BJ (cell line): Measurements from ENCODE around the gene SMYD1. TPM values are rescaled to one million over a fixed set of nuclear protein-coding genes. Genes with fewer than 3 reads are reported as not detected.

ENCODE experiments used
- CTCF ChIA-PET: fragments of 350-600 bp; formaldehyde crosslinking; extraction: SDS; loops from one replicate; lab custom pipeline; 2021; ENCODE audit warnings: antibody characterized with exemption, inconsistent platforms; lab: Yijun Ruan, JAX
- POLR2A ChIA-PET: fragments of 300-600 bp; sonication (Branson Sonifier 250); formaldehyde crosslinking; extraction: SDS; loops from one replicate; lab custom pipeline; 2021; ENCODE audit warnings: antibody characterized with exemption; lab: Charles Lee
- DNase-seq: peaks from one replicate; pipeline ENCODE4 v3.0.0-alpha.2; 2011; ENCODE audit warnings: low read depth
- H3K27me3 ChIP-seq: 2 replicates; pipeline ENCODE4 v1.6.0; 2011; ENCODE audit warnings: low read length; ENCODE audit not compliant: control insufficient read depth, insufficient read depth
- H3K36me3 ChIP-seq: 2 replicates; pipeline ENCODE4 v1.5.1; 2011; ENCODE audit warnings: low read length; ENCODE audit not compliant: control insufficient read depth, insufficient read depth
- H3K4me3 ChIP-seq: 2 replicates; pipeline ENCODE4 v1.5.1; 2011; ENCODE audit warnings: low read depth, mild to moderate bottlenecking, control low read depth, low read length
- polyA plus RNA-seq: library from polyadenylated mRNA; depleted of rRNA; stranded (reverse); fragments of >200 nt; gene quantifications from 2 replicates; pipeline ENCODE4 v1.2.3, GENCODE V29; 2011
- TF ChIP-seq, protein P1 (sequence below): IDR thresholded peaks from 2 replicates; pipeline ENCODE4 v1.5.1; 2011; ENCODE audit warnings: low read depth, mild to moderate bottlenecking, control low read depth, inconsistent platforms, low read length, moderate library complexity; ENCODE audit not compliant: insufficient read depth

SMYD1 gene
- polyA plus RNA-seq, 1 experiment = not detected

DNA sequence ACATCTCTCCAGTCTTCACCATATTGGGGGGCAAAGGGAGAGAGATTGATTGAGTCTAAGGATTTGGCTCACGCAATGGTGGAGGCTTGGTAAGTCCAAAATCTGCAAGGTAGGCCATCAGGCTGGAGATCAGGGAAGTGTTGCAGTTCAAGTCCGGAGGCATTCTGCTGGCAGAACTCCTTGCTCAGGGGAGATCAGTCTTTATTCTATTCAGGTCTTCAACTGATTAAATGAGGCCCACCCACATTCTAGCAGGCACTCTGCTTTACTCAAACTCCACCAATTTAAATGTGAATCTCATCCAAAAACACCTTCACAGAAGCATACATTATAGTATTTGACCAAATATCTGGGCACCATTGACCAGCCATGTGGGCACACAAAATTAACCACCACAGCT is 21.4 kb downstream of the SMYD1 start:
- H3K4me3 ChIP-seq = no peak overlapping the region
- no peak for DNase-seq
- POLR2A ChIA-PET = no interaction called here
- TF ChIP-seq, protein P1, sequence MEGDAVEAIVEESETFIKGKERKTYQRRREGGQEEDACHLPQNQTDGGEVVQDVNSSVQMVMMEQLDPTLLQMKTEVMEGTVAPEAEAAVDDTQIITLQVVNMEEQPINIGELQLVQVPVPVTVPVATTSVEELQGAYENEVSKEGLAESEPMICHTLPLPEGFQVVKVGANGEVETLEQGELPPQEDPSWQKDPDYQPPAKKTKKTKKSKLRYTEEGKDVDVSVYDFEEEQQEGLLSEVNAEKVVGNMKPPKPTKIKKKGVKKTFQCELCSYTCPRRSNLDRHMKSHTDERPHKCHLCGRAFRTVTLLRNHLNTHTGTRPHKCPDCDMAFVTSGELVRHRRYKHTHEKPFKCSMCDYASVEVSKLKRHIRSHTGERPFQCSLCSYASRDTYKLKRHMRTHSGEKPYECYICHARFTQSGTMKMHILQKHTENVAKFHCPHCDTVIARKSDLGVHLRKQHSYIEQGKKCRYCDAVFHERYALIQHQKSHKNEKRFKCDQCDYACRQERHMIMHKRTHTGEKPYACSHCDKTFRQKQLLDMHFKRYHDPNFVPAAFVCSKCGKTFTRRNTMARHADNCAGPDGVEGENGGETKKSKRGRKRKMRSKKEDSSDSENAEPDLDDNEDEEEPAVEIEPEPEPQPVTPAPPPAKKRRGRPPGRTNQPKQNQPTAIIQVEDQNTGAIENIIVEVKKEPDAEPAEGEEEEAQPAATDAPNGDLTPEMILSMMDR = no peak
- peaks cover 2% of the 10 kb centered on the region; the same call in 1 of the 2 replicates for H3K27me3 ChIP-seq
- H3K36me3 ChIP-seq = no peaks in the 10 kb centered on the region
- CTCF ChIA-PET = no interaction called here

DNA sequence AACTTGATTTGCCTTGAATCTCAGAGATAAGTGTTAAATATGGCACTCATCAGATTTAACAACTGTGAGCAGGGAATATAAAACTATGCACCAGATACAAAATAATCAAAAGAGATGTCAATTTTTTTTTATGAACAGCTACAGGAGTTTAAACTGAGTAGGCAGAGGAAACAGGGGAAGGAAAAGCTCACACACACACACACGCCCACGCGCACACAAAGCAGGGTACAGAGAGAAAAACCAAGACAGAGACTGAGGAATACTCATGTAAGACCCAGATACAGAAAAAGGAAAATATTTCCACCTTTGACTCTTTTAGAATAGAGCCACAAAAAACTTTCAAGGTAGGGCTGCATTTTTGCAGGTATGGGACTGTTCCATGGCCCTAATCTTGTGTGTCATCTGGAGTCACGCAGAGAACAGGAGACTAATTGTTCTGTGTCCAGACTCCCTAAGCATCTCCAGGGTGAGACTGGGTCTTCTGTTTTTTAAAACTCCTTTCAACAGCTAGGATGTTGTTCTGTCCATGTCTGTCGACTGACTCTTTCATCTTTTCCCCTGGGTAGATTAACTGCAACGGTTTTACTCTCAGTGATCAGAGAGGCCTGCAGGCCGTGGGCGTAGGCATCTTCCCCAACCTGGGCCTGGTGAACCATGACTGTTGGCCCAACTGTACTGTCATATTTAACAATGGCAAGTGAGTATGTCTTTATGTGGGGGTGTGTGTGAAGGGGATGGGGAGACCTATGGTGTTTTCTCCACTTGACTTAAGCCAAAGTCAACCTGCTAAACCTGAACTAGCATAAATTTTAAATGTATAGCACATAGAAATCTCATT is 23.0 kb downstream of the SMYD1 start:
- Histone ChIP-seq H3K27me3 (peaks cover 4% of the 10 kb centered on the region; the same call in 1 of the 2 replicates), H3K4me3 (no peak overlapping the region), H3K36me3 (no peaks in the 10 kb centered on the region)
- TF ChIP-seq, protein P1 = no peak
- ChIA-PET POLR2A (no interaction called here), CTCF (interaction anchor here (1.3 to 1.4 kb wide), 2 partner anchors 8 to 30 kb away, joined by 4 read pairs; no protein-coding TSS in a partner anchor)
- DNase-seq = no peak

DNA sequence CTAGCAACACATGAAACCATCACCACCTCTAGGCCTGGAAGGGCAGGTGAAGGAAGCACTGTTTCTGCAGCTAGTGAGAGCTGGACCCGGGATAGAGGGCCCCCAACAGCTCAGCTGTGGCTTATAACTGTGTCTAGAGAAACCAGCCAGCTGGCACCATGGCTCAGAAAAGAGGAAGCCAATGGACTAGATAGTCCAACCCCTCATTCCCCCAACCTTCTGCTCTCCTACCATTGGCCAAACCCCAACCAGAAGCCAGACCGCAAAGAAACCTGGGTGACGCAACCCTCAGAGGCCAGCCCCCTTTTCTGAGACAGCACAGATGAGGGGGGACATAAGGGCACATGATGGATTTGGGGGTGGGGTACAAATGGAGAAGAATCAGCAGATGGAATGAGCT is 24.3 kb downstream of the SMYD1 start:
- DNase-seq = no peak
- ChIA-PET POLR2A (no interaction called here), CTCF (interaction anchor here (1.3 to 1.4 kb wide), 3 partner anchors 9 to 68 kb away, joined by 3 to 4 read pairs (median 4); no protein-coding TSS in a partner anchor)
- H3K4me3 ChIP-seq = no peak overlapping the region
- no peaks in the 10 kb centered on the region for H3K36me3 ChIP-seq
- TF ChIP-seq, protein P1 = no peak
- peaks cover 1% of the 10 kb centered on the region; the same call in 1 of the 2 replicates for H3K27me3 ChIP-seq

DNA sequence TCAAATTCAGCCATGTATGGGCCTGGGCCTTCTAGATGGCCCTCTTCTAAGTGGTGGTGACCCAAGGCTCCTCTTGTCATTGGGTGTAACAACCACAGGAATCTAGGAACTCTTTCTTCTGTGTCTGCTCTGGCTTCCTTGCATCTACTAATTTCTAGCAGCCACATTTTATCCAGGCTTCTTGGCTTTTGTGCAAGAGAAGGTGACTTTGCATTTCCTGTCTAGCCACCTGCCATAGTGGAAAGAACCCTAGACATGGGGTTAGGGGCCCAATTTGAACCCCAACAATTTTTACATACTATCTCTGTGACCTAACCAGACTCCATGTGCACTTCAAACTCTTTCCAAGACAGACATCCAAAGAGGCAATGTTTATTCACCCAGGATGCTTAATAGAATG is 25.1 kb downstream of the SMYD1 start:
- Histone ChIP-seq H3K27me3 (peaks cover 3% of the 10 kb centered on the region; the same call in 1 of the 2 replicates), H3K36me3 (no peaks in the 10 kb centered on the region), H3K4me3 (no peak overlapping the region)
- ChIA-PET CTCF (interaction anchor here (1.3 kb wide), 1 partner anchor 68 kb away, joined by 3 read pairs; no protein-coding TSS in a partner anchor), POLR2A (no interaction called here)
- no peak for DNase-seq
- TF ChIP-seq, protein P1 = no peak

DNA sequence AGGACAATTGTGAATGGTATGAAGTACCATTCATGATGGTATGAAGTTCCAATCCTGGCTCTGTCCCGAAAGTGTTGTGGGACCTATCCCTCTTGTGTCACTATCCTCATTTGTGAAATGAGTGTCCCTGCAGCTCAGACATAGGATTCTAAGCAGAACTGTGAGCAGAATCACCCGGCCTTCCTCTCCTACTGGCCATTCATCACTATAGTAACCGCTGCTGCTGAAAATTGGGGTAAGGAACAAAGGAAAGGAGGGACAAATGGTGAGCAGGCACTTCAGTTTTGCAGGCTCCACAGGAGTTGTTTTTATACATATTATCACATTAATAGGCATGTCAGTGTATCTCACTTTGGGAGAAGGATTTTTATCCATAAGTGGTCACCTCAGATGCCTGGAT is 27.4 kb downstream of the SMYD1 start:
- DNase-seq = no peak
- POLR2A ChIA-PET = no interaction called here
- Histone ChIP-seq H3K27me3 (peaks cover 3% of the 10 kb centered on the region; the same call in 1 of the 2 replicates), H3K36me3 (no peaks in the 10 kb centered on the region), H3K4me3 (no peak overlapping the region)
- CTCF ChIA-PET = interaction anchor here (0.6 kb wide), 1 partner anchor 10 kb away, joined by 4 read pairs; no protein-coding TSS in a partner anchor
- TF ChIP-seq, protein P1 = no peak
